GM21390 (cell line): ENCODE measurements around the gene SYNPO.

Experiments used
- ATAC-seq: cut with Tn5 transposase; IDR thresholded peaks from one replicate; pipeline ENCODE4 v1.9.1; 2021; ENCODE audit not compliant: unreplicated experiment

The SYNPO gene

GRCh38 chr5:150623878-150624216 is 16.6 kb upstream of the SYNPO start:
- no peak for ATAC-seq

- peak; percentile 34 for ATAC-seq
These were observed 15.9 kb upstream of the SYNPO start for GRCh38 chr5:150624334-150625163.

- ATAC-seq: no peak
These were observed 15.3 kb upstream of the SYNPO start for GRCh38 chr5:150625164-150625535.

- peak; percentile 41 for ATAC-seq
These were observed 14.4 kb upstream of the SYNPO start for GRCh38 chr5:150625831-150626746.

DNA sequence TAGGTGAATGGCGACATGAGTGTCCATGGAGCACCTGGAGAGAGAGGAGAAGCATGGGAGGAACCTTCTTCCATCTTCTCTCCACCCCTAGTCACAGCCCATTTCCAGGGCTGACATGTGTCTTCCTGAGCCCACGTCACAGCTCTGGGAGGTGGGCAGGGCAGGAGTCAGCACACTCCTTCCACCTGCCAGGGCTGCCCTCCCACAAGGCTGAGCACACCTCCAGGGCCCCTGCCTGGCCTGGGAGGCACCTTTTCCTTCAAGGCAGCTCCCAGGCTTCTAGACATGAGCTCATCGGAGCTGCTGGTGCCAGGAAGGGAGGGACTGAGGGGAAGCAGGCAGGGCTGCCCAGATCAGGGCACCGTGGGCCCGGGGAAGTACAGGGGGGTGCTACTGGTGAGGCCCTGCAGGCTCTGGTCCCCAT is 13.6 kb upstream of the SYNPO start:
- ATAC-seq: no peak

DNA sequence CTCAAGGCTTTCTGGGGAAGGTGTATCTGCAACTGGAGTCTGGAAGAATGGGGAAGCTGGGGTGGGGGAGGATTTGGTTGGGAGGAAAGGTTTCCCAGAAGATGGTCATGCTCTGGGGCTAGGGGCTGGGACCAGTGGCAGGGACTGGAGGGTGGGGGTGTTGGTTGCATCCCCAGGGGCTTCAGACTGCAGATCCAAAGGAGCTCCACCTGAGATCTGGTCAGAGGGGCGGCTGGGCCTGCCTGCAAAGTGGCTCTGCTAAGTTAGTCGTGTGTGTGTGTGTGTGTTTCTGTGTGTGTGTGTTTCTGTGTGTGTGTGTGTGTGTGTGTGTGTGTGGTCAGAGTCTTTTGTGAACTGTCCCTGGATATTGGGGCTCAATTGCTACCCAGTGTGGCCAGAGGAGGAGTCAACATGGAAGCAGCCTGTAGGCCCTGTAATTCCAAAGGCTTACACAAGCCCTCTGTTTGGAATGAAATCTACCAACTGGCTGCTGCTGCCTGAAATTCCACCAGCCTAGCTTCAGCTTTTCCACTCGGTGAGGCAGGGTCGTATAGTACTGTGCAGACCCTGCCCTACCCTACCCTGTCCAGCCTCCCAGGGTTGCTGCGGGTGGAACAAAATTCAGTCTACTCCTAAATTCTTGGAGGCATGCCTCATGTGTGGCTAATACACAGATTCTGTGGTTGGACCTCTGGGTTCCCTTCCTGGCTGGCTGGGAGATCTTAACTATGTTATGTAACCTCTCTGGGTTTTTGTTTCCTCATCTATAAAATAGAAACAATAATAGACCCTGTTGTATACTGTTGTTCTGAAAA is 12.5 kb upstream of the SYNPO start:
- ATAC-seq: no peak

- ATAC-seq: no peak
These were observed 11.4 kb upstream of the SYNPO start for GRCh38 chr5:150628936-150629485.

- ATAC-seq: no peak
These were observed 10.4 kb upstream of the SYNPO start for GRCh38 chr5:150630016-150630415.

DNA sequence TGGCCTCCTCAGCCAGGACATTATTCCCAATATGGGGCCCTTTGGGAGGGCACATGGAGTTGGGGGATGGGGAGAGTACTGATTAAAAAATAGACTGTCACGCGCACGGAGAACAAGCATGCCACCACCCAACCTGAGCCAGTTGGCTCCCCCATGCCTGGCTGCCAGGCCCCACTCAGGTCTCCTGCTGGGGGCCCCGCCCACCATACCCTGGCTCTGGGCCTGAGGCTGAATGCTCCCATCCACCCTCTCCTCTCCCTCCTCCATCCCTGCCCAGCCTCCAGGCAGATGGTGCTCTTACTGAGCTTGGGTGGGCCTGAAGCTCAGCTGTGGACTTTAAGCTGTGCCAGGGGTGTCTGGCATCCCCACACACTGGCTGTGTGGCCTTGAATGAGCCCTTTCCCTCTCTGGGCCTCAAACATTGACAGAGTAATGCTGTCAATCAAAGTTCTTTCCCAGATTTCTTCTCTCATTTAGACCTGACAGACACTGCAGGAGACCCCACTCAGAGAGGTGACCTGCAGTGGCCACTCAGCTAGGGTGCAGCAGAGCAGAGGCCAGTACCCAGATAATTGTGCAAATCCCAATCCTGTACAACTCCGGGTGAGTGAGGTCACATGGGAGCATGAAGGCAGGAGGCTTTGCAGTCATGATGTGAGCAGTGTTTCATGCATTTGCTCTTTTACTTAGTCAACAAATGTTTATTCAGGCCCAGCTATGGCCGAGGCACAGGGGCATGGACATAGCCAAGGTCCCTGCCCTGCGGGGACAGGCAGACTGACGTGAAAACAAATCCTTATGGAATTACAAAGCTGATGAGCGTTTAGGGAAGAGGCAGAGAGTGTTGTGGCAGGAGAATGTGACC is 9.8 kb upstream of the SYNPO start:
- no peak for ATAC-seq

DNA sequence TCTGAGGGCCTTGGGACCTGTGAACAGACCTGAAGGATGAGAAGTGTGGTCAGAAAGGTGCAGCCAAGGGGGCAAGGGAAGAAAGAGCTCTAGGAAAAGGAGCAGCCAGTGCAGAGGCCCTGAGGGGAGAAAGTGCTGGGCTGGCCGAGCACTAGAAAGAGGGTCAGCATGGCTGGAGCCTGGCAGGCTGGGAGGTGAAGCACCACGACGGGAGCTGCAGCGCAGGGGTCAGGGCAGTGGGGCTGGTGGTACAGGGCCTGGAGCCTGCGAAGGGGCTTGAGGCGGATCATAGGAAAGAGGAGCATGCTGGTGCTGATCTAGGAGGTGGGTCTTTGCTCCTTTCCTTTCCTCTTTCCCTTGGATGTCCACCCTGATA is 9.1 kb upstream of the SYNPO start:
- ATAC-seq: no peak

- ATAC-seq: no peak
These were observed 7.9 kb upstream of the SYNPO start for GRCh38 chr5:150632305-150633160.

GRCh38 chr5:150633429-150633828 is 7.0 kb upstream of the SYNPO start:
- ATAC-seq: no peak

GRCh38 chr5:150636391-150637244 is 3.8 kb upstream of the SYNPO start:
- ATAC-seq: no peak

- no peak for ATAC-seq
These were observed 3.0 kb upstream of the SYNPO start for GRCh38 chr5:150637245-150638052.

DNA sequence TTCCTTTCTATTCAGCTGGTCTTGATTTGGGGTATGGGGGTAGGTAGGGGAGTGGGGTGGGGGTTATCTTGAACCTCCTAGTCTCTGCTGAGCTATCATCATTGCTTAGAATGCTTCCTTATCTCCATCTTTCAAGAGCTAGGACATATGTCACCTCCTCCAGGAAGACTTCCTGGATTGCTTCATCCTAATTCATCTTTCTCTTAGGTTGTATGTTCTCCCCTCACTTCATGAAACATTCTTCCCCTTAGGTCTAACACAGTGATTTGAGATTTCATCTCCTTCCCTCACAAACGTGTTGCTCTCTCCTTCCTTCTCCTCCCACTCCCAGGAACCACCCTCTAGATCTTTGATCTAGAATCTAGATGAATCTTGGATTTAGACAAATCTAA is 2.4 kb upstream of the SYNPO start:
- ATAC-seq: no peak

DNA sequence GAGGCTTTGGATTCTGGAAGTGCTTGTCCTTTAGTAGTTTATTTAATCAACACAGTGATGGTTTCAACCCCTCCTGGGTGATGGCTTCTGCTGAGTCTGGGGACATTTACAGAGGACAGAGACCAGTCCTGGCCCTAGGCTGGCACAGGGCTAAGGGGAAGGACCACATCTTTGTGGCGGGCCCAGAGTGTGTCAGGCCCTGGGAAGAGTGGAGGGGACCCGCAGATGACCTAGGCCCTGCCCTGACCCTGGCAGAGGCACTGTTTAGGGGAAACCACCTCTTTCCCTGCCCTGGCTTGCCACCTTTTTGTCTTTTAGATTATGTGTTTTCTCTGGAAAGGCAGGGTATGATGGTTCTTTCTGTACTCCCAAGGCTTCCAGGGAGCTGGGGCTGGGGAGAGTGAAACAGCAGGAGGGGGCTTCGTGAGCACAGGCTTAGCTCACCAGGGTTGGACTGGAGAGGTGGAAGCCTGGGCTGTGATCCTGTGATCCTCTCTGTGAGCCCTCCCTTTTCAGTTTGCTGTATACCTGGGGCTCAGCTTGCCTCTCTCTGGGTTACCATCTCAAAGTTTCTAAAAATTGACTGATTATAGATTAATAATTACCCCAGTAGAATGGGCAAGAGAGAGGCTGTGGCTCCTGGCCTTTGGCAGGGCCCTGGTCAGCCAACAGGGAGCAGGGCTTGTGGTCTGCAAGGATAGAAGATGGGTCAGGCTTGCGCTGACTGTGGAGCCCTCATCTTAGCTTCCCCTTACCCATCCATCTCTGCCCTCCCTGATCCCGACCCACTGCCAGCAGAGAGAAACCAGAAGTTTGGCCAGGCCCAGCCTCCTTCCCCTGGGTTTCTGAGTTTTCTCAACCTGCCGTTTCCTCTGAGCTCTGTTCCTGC is 1.7 kb upstream of the SYNPO start:
- ATAC-seq: no peak

- no peak for ATAC-seq
These were observed 1.1 kb upstream of the SYNPO start for GRCh38 chr5:150639377-150639692.
